ENCODE results near the gene GINM1.

GINM1 gene

GRCh38 chr6:149565527-149566409, at the start of gene GINM1:
GINM1 (plus strand) TSS chr6:149566375; CDS start chr6:149566415, 40 bp downstream.
- H3K9me3 ChIP-seq (ENCODE audit: control insufficient read depth in 1 of 2, low read length in 2 of 2) = no peaks in the 10 kb centered on the region
- H3K4me1 ChIP-seq (ENCODE audit: control insufficient read depth in 1 of 2, insufficient read depth in 2 of 2, low read length in 2 of 2) = peaks cover 5 to 11% of the 10 kb centered on the region in 2 donors
- peak within 1 kb of the TSS; percentile 90 to 93 for H3K4me3 ChIP-seq (ENCODE audit: low read depth in 1 of 2, low read length in 2 of 2)
- H3K36me3 ChIP-seq (ENCODE audit: control insufficient read depth in 1 of 2, insufficient read depth in 2 of 2, low read length in 2 of 2) = no peaks in the 10 kb centered on the region
- peaks cover 0 to 4% of the 10 kb centered on the region in 2 donors for H3K27me3 ChIP-seq (ENCODE audit: control insufficient read depth in 1 of 2, insufficient read depth in 2 of 2, low read length in 2 of 2)
- peak within 1 kb of the TSS; percentile 86 for H3K9ac ChIP-seq (ENCODE audit: low read depth in 1 of 2, low read length in 2 of 2)
- peak within 1 kb of the TSS; percentile 90 for H3K27ac ChIP-seq (ENCODE audit: low read depth, low read length)

GRCh38 chr6:149529650-149530049, 36.5 kb upstream of the GINM1 start:
- H3K27ac ChIP-seq (ENCODE audit: low read depth, low read length) = no peak overlapping the region
- H3K9ac ChIP-seq (ENCODE audit: low read depth in 1 of 2, low read length in 2 of 2) = no peak overlapping the region
- peaks cover 26 to 81% of the 10 kb centered on the region in 2 donors for H3K36me3 ChIP-seq (ENCODE audit: control insufficient read depth in 1 of 2, insufficient read depth in 2 of 2, low read length in 2 of 2)
- H3K4me3 ChIP-seq (ENCODE audit: low read depth in 1 of 2, low read length in 2 of 2) = no peak overlapping the region
- H3K4me1 ChIP-seq (ENCODE audit: control insufficient read depth in 1 of 2, insufficient read depth in 2 of 2, low read length in 2 of 2) = no peaks in the 10 kb centered on the region
- H3K9me3 ChIP-seq (ENCODE audit: control insufficient read depth in 1 of 2, low read length in 2 of 2) = no peaks in the 10 kb centered on the region
- H3K27me3 ChIP-seq (ENCODE audit: control insufficient read depth in 1 of 2, insufficient read depth in 2 of 2, low read length in 2 of 2) = no peaks in the 10 kb centered on the region

GRCh38 chr6:149534742-149535141, 31.4 kb upstream of the GINM1 start:
- Histone ChIP-seq H3K4me1 (ENCODE audit: control insufficient read depth in 1 of 2, insufficient read depth in 2 of 2, low read length in 2 of 2) (no peaks in the 10 kb centered on the region), H3K36me3 (ENCODE audit: control insufficient read depth in 1 of 2, insufficient read depth in 2 of 2, low read length in 2 of 2) (peaks cover 21 to 76% of the 10 kb centered on the region in 2 donors), H3K9ac (ENCODE audit: low read depth in 1 of 2, low read length in 2 of 2) (no peak overlapping the region), H3K4me3 (ENCODE audit: low read depth in 1 of 2, low read length in 2 of 2) (no peak overlapping the region), H3K27ac (ENCODE audit: low read depth, low read length) (no peak overlapping the region), H3K9me3 (ENCODE audit: control insufficient read depth in 1 of 2, low read length in 2 of 2) (no peaks in the 10 kb centered on the region), H3K27me3 (ENCODE audit: control insufficient read depth in 1 of 2, insufficient read depth in 2 of 2, low read length in 2 of 2) (no peaks in the 10 kb centered on the region)

GRCh38 chr6:149541139-149541538, 25.0 kb upstream of the GINM1 start:
- peaks cover 4 to 35% of the 10 kb centered on the region in 2 donors for H3K36me3 ChIP-seq (ENCODE audit: control insufficient read depth in 1 of 2, insufficient read depth in 2 of 2, low read length in 2 of 2)

GRCh38 chr6:149544646-149545257, 21.4 kb upstream of the GINM1 start:
- Histone ChIP-seq H3K4me1 (ENCODE audit: control insufficient read depth in 1 of 2, insufficient read depth in 2 of 2, low read length in 2 of 2) (peaks cover 15 to 18% of the 10 kb centered on the region in 2 donors), H3K4me3 (ENCODE audit: low read depth in 1 of 2, low read length in 2 of 2) (peak overlapping the region; percentile 93 to 100), H3K9me3 (ENCODE audit: control insufficient read depth in 1 of 2, low read length in 2 of 2) (no peaks in the 10 kb centered on the region), H3K36me3 (ENCODE audit: control insufficient read depth in 1 of 2, insufficient read depth in 2 of 2, low read length in 2 of 2) (peaks cover 4 to 11% of the 10 kb centered on the region in 2 donors), H3K27me3 (ENCODE audit: control insufficient read depth in 1 of 2, insufficient read depth in 2 of 2, low read length in 2 of 2) (no peaks in the 10 kb centered on the region), H3K9ac (ENCODE audit: low read depth in 1 of 2, low read length in 2 of 2) (peak overlapping the region; percentile 97 to 99), H3K27ac (ENCODE audit: low read depth, low read length) (no peak overlapping the region)

More at GRCh38 chr6:149541139-149541538, 25.0 kb upstream of the GINM1 start:
- peaks cover 15 to 18% of the 10 kb centered on the region in 2 donors for H3K4me1 ChIP-seq (ENCODE audit: control insufficient read depth in 1 of 2, insufficient read depth in 2 of 2, low read length in 2 of 2)
- no peak overlapping the region for H3K4me3 ChIP-seq (ENCODE audit: low read depth in 1 of 2, low read length in 2 of 2)
- H3K9ac ChIP-seq (ENCODE audit: low read depth in 1 of 2, low read length in 2 of 2) = no peak overlapping the region
- H3K27me3 ChIP-seq (ENCODE audit: control insufficient read depth in 1 of 2, insufficient read depth in 2 of 2, low read length in 2 of 2) = no peaks in the 10 kb centered on the region
- no peak overlapping the region for H3K27ac ChIP-seq (ENCODE audit: low read depth, low read length)
- no peaks in the 10 kb centered on the region for H3K9me3 ChIP-seq (ENCODE audit: control insufficient read depth in 1 of 2, low read length in 2 of 2)

GRCh38 chr6:149545258-149545753, 20.9 kb upstream of the GINM1 start:
- Histone ChIP-seq H3K36me3 (ENCODE audit: control insufficient read depth in 1 of 2, insufficient read depth in 2 of 2, low read length in 2 of 2) (peaks cover under 1 to 6% of the 10 kb centered on the region in 2 donors), H3K27me3 (ENCODE audit: control insufficient read depth in 1 of 2, insufficient read depth in 2 of 2, low read length in 2 of 2) (no peaks in the 10 kb centered on the region), H3K4me1 (ENCODE audit: control insufficient read depth in 1 of 2, insufficient read depth in 2 of 2, low read length in 2 of 2) (peaks cover 15 to 18% of the 10 kb centered on the region in 2 donors), H3K9me3 (ENCODE audit: control insufficient read depth in 1 of 2, low read length in 2 of 2) (no peaks in the 10 kb centered on the region), H3K27ac (ENCODE audit: low read depth, low read length) (peak overlapping the region; percentile 82), H3K4me3 (ENCODE audit: low read depth in 1 of 2, low read length in 2 of 2) (peak overlapping the region; percentile 93 to 100), H3K9ac (ENCODE audit: low read depth in 1 of 2, low read length in 2 of 2) (peak overlapping the region; percentile 97 to 99)

GRCh38 chr6:149545754-149546471, 20.3 kb upstream of the GINM1 start, which contains the start of gene PPIL4:
PPIL4 (minus strand) TSS chr6:149546043; CDS start chr6:149546005, 38 bp downstream.
- Histone ChIP-seq H3K4me3 (ENCODE audit: low read depth in 1 of 2, low read length in 2 of 2) (peak within 1 kb of the TSS; percentile 93 to 100), H3K27me3 (ENCODE audit: control insufficient read depth in 1 of 2, insufficient read depth in 2 of 2, low read length in 2 of 2) (no peaks in the 10 kb centered on the region), H3K9ac (ENCODE audit: low read depth in 1 of 2, low read length in 2 of 2) (peak within 1 kb of the TSS; percentile 97 to 99), H3K4me1 (ENCODE audit: control insufficient read depth in 1 of 2, insufficient read depth in 2 of 2, low read length in 2 of 2) (peaks cover 15 to 18% of the 10 kb centered on the region in 2 donors), H3K36me3 (ENCODE audit: control insufficient read depth in 1 of 2, insufficient read depth in 2 of 2, low read length in 2 of 2) (peaks cover 0 to under 1% of the 10 kb centered on the region in 2 donors), H3K27ac (ENCODE audit: low read depth, low read length) (peak within 1 kb of the TSS; percentile 82), H3K9me3 (ENCODE audit: control insufficient read depth in 1 of 2, low read length in 2 of 2) (no peaks in the 10 kb centered on the region)

- Histone ChIP-seq H3K27ac (ENCODE audit: low read depth, low read length) (no peak overlapping the region), H3K36me3 (ENCODE audit: control insufficient read depth in 1 of 2, insufficient read depth in 2 of 2, low read length in 2 of 2) (no peaks in the 10 kb centered on the region), H3K9me3 (ENCODE audit: control insufficient read depth in 1 of 2, low read length in 2 of 2) (no peaks in the 10 kb centered on the region), H3K9ac (ENCODE audit: low read depth in 1 of 2, low read length in 2 of 2) (no peak overlapping the region), H3K4me3 (ENCODE audit: low read depth in 1 of 2, low read length in 2 of 2) (no peak overlapping the region), H3K27me3 (ENCODE audit: control insufficient read depth in 1 of 2, insufficient read depth in 2 of 2, low read length in 2 of 2) (peaks cover 0 to 4% of the 10 kb centered on the region in 2 donors), H3K4me1 (ENCODE audit: control insufficient read depth in 1 of 2, insufficient read depth in 2 of 2, low read length in 2 of 2) (no peaks in the 10 kb centered on the region)
Observed at GRCh38 chr6:149551920-149552319, 14.3 kb upstream of the GINM1 start.

GRCh38 chr6:149558029-149558428, 8.1 kb upstream of the GINM1 start:
- no peak overlapping the region for H3K27ac ChIP-seq (ENCODE audit: low read depth, low read length)
- H3K9me3 ChIP-seq (ENCODE audit: control insufficient read depth in 1 of 2, low read length in 2 of 2) = no peaks in the 10 kb centered on the region
- no peak overlapping the region for H3K4me3 ChIP-seq (ENCODE audit: low read depth in 1 of 2, low read length in 2 of 2)
- H3K27me3 ChIP-seq (ENCODE audit: control insufficient read depth in 1 of 2, insufficient read depth in 2 of 2, low read length in 2 of 2) = no peaks in the 10 kb centered on the region
- no peaks in the 10 kb centered on the region for H3K4me1 ChIP-seq (ENCODE audit: control insufficient read depth in 1 of 2, insufficient read depth in 2 of 2, low read length in 2 of 2)
- no peak overlapping the region for H3K9ac ChIP-seq (ENCODE audit: low read depth in 1 of 2, low read length in 2 of 2)
- no peaks in the 10 kb centered on the region for H3K36me3 ChIP-seq (ENCODE audit: control insufficient read depth in 1 of 2, insufficient read depth in 2 of 2, low read length in 2 of 2)

Measured in duodenal mucosa (tissue), 2 donors.